K562 (cell line): Measurements from ENCODE around the gene LDAH. TPM values are rescaled to one million over a fixed set of nuclear protein-coding genes. Genes with fewer than 3 reads are reported as not detected.

Source experiments
- ATF2 ChIP-seq: sonication (generic); formaldehyde crosslinking; IDR thresholded peaks from 2 replicates; pipeline ENCODE4 v1.8.1; 2022; ENCODE audit warnings: missing genetic modification reagents
- BCOR ChIP-seq: fragments of 450-650 bp; IDR thresholded peaks from 2 replicates; pipeline ENCODE4 v1.6.1; 2016
- BHLHE40 ChIP-seq: IDR thresholded peaks from 2 replicates; pipeline ENCODE4 v1.6.1; 2011; ENCODE audit warnings: low read length, improper control_type of control experiment
- BRD4 ChIP-seq: fragments of 200-600 bp; sonication (generic); IDR thresholded peaks from 2 replicates; pipeline ENCODE4 v1.6.1; 2017; ENCODE audit warnings: inconsistent platforms
- BRD9 ChIP-seq: fragments of 450-650 bp; IDR thresholded peaks from 2 replicates; pipeline ENCODE4 v1.6.1; 2018; ENCODE audit warnings: low read depth; ENCODE audit not compliant: partially characterized antibody
- E2F1 ChIP-seq: sonication (generic); formaldehyde crosslinking; IDR thresholded peaks from 2 replicates; pipeline ENCODE4 v1.8.1; 2023; ENCODE audit warnings: mild to moderate bottlenecking, missing genetic modification reagents, moderate library complexity
- ELK3 ChIP-seq: fragments of 450-650 bp; formaldehyde crosslinking; IDR thresholded peaks from 2 replicates; pipeline ENCODE4 v1.4.0; 2020; ENCODE audit warnings: mild to moderate bottlenecking
- HEY1 ChIP-seq: fragments of 250-450 bp; sonication (Bioruptor Pico); IDR thresholded peaks from 2 replicates; pipeline ENCODE4 v1.5.0; 2020; ENCODE audit warnings: mild to moderate bottlenecking, moderate library complexity, borderline replicate concordance
- MCM3 ChIP-seq: fragments of 450-650 bp; IDR thresholded peaks from 2 replicates; pipeline ENCODE4 v1.6.1; 2016
- NR2C1 ChIP-seq, 2 experiments: fragments of 450-650 bp; IDR thresholded peaks; 2 replicates each; pipeline ENCODE4 v1.6.1; 2017; ENCODE audit warnings: mild to moderate bottlenecking in 2 of 2, antibody characterized with exemption in 1 of 2, inconsistent platforms in 1 of 2, missing compliant biosample characterization in 1 of 2, missing genetic modification characterization in 1 of 2
- SIX5 ChIP-seq, 2 experiments: IDR thresholded peaks; 2 replicates each; pipeline ENCODE4 v1.6.1; 2011; ENCODE audit warnings: low read length in 2 of 2, borderline replicate concordance in 1 of 2, low read depth in 1 of 2, mild to moderate bottlenecking in 1 of 2, moderate library complexity in 1 of 2; ENCODE audit not compliant: insufficient read depth in 1 of 2
- SRSF9 ChIP-seq: fragments of 200-400 bp; formaldehyde crosslinking; IDR thresholded peaks from 2 replicates; pipeline ENCODE4 v1.6.1; 2017; ENCODE audit warnings: low read depth, low read length, borderline replicate concordance
- TAF15 ChIP-seq: fragments of 200-400 bp; formaldehyde crosslinking; IDR thresholded peaks from 2 replicates; pipeline ENCODE4 v1.6.1; 2017; ENCODE audit warnings: mild to moderate bottlenecking, low read depth, low read length, moderate library complexity
- TCF3 ChIP-seq: sonication (generic); formaldehyde crosslinking; IDR thresholded peaks from 2 replicates; pipeline ENCODE4 v1.4.0; 2020; ENCODE audit warnings: mild to moderate bottlenecking, missing genetic modification reagents
- ZEB2 ChIP-seq: fragments of 450-650 bp; IDR thresholded peaks from 2 replicates; pipeline ENCODE4 v1.6.1; 2016
- ZNF124 ChIP-seq: sonication (generic); formaldehyde crosslinking; IDR thresholded peaks from 2 replicates; pipeline ENCODE4 v1.8.1; 2022; ENCODE audit warnings: missing genetic modification reagents
- ZNF551 ChIP-seq: fragments of 250-450 bp; sonication (Bioruptor Pico); IDR thresholded peaks from 2 replicates; pipeline ENCODE4 v1.5.0; 2021; ENCODE audit warnings: mild to moderate bottlenecking, moderate library complexity
- ZNF584 ChIP-seq: fragments of 200-800 bp; sonication (Bioruptor generic); IDR thresholded peaks from 2 replicates; pipeline ENCODE4 v1.6.1; 2016; ENCODE audit warnings: low read depth, mild to moderate bottlenecking, missing genetic modification characterization, missing compliant biosample characterization
- ZZZ3 ChIP-seq: fragments of 450-650 bp; IDR thresholded peaks from 2 replicates; pipeline ENCODE4 v1.6.1; 2016; ENCODE audit warnings: antibody characterized with exemption, mild to moderate bottlenecking, moderate library complexity
- polyA plus RNA-seq, 8 experiments: library from polyadenylated mRNA; depleted of rRNA in 4 of 8; stranded (reverse) in 5 of 8; unstranded in 3 of 8; fragments of >200 nt; fragmentation: Nextera tagmentation in 2 of 8; fragmentation: Illumina TruSeq in 1 of 8; extraction: Ambion mirVana in 2 of 8; extraction: Trizol in 1 of 8; gene quantifications; 2 replicates each; pipeline versions ENCODE4 v1.2.1 to v1.2.3, GENCODE V29; 2011 to 2014; ENCODE audit warnings: inconsistent platforms in 1 of 8, missing spikeins in 1 of 8
- total RNA-seq, 7 experiments: library from RNA; depleted of rRNA in 6 of 7; stranded (reverse); fragments of >200 nt in 6 of 7; fragmentation: Illumina TruSeq in 2 of 7; extraction: Trizol in 2 of 7; gene quantifications; 2 replicates each; pipeline versions ENCODE4 v1.2.1 to v1.2.3, GENCODE V29; 2011 to 2021; ENCODE audit warnings: low replicate concordance in 1 of 7
- TF ChIP-seq, protein P1 (sequence below), 2 experiments: fragments of 450-650 bp; conservative IDR thresholded peaks; 2 replicates each; pipeline ENCODE4 v1.6.1; 2017; ENCODE audit warnings: mild to moderate bottlenecking in 2 of 2, moderate library complexity in 2 of 2
- TF ChIP-seq, protein P2 (sequence below): sonication (generic); formaldehyde crosslinking; IDR thresholded peaks from 2 replicates; pipeline ENCODE4 v1.5.0; 2020; ENCODE audit warnings: missing genetic modification reagents

The LDAH gene
- total and polyA plus RNA-seq, 9 of the 15 experiments (the other 6 are each of a cell fraction or from before 2014, with no cell fraction given) = 22.3 to 60.1 (median 40.0) TPM

- TF ChIP-seq BCOR = 0 out of 2 replicates have a peak, but pooled peaks have one; percentile 16
- no peak for TF ChIP-seq SIX5 (IDR thresholded peaks at IDR 0.05; ENCODE audit: borderline replicate concordance in 1 of 2, insufficient read depth in 1 of 2, low read depth in 1 of 2, low read length in 2 of 2)
- TF ChIP-seq MCM3 = no peak
- no peak for TF ChIP-seq ZZZ3
- no peak for TF ChIP-seq ZNF551 (CRISPR knock-in tag)
- TF ChIP-seq, protein P1, sequence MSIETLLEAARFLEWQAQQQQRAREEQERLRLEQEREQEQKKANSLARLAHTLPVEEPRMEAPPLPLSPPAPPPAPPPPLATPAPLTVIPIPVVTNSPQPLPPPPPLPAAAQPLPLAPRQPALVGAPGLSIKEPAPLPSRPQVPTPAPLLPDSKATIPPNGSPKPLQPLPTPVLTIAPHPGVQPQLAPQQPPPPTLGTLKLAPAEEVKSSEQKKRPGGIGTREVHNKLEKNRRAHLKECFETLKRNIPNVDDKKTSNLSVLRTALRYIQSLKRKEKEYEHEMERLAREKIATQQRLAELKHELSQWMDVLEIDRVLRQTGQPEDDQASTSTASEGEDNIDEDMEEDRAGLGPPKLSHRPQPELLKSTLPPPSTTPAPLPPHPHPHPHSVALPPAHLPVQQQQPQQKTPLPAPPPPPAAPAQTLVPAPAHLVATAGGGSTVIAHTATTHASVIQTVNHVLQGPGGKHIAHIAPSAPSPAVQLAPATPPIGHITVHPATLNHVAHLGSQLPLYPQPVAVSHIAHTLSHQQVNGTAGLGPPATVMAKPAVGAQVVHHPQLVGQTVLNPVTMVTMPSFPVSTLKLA (conservative IDR thresholded peaks at IDR 0.05) = no peak
- no peak for TF ChIP-seq HEY1
- no peak for TF ChIP-seq ELK3
- TF ChIP-seq ATF2 (CRISPR knock-in tag) = no peak
- TF ChIP-seq ZNF124 (CRISPR knock-in tag) = no peak
- TF ChIP-seq E2F1 (CRISPR knock-in tag) = no peak
- no peak for TF ChIP-seq TCF3 (CRISPR knock-in tag)
- TF ChIP-seq BHLHE40 = no peak
- TF ChIP-seq, protein P2, sequence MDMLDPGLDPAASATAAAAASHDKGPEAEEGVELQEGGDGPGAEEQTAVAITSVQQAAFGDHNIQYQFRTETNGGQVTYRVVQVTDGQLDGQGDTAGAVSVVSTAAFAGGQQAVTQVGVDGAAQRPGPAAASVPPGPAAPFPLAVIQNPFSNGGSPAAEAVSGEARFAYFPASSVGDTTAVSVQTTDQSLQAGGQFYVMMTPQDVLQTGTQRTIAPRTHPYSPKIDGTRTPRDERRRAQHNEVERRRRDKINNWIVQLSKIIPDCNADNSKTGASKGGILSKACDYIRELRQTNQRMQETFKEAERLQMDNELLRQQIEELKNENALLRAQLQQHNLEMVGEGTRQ = no peak
- no peak for TF ChIP-seq BRD4
- TF ChIP-seq NR2C1 (IDR thresholded peaks at IDR 0.05) = no peak
- no peak for TF ChIP-seq NR2C1 (tag; IDR thresholded peaks at IDR 0.05)
- 0 out of 2 replicates have a peak, but pooled peaks have one; percentile 19 for TF ChIP-seq ZEB2
- no peak for TF ChIP-seq TAF15
- no peak for TF ChIP-seq SRSF9
- TF ChIP-seq BRD9 = no peak
- no peak for TF ChIP-seq ZNF584 (CRISPR knock-in tag)
- TF ChIP-seq, all 486 proteins: peak for 8
Observed at GRCh38 chr2:20650393-20650876, 172.5 kb downstream of the LDAH start (continued).
